Adrenal gland (tissue), 5 donors: ENCODE results near the gene ZAP70.

Experiments
- POLR2A ChIP-seq, 2 donors: fragments of 450-650 bp; IDR thresholded peaks; one replicate each; pipeline ENCODE4 v1.6.1; 2017; ENCODE audit warnings: antibody characterized with exemption in 2 of 2, mild to moderate bottlenecking in 2 of 2, moderate library complexity in 1 of 2
- TF ChIP-seq, protein P1 (sequence below), 6 experiments: fragments of 450-650 bp in 4 of 6; fragments of 200-600 bp in 2 of 6; sonication (generic) in 1 of 6; IDR thresholded peaks; 1 replicate in 5 of 6; 2 replicates in 1 of 6; pipeline versions ENCODE4 v1.5.1 to v1.8.0; 2016 to 2021; ENCODE audit warnings: antibody characterized with exemption in 6 of 6, mild to moderate bottlenecking in 2 of 6, moderate library complexity in 1 of 6
- donor health status: DM: no; HTN: no; CAD: no.

DNA sequence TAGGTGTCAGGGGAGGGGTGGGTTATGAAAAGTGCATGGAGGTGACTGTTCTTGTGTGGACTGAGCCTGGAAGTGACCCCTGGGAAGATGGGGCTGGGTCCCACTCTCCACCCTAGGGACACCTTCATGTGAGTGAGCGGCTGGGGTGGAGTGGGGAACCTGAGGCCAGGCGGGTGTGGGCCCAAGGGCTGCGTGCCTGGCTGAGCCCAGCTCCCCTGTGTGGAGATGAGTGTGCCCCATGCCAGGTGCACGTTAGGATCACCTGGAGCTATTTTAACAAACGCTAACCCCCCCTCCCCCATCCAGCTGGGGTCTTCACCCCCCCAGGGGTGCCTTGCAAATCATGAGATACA, 26.5 kb downstream of the ZAP70 start:
- TF ChIP-seq, protein P1, sequence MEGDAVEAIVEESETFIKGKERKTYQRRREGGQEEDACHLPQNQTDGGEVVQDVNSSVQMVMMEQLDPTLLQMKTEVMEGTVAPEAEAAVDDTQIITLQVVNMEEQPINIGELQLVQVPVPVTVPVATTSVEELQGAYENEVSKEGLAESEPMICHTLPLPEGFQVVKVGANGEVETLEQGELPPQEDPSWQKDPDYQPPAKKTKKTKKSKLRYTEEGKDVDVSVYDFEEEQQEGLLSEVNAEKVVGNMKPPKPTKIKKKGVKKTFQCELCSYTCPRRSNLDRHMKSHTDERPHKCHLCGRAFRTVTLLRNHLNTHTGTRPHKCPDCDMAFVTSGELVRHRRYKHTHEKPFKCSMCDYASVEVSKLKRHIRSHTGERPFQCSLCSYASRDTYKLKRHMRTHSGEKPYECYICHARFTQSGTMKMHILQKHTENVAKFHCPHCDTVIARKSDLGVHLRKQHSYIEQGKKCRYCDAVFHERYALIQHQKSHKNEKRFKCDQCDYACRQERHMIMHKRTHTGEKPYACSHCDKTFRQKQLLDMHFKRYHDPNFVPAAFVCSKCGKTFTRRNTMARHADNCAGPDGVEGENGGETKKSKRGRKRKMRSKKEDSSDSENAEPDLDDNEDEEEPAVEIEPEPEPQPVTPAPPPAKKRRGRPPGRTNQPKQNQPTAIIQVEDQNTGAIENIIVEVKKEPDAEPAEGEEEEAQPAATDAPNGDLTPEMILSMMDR (IDR thresholded peaks at IDR 0.05), result no peak
- TF ChIP-seq POLR2A (IDR thresholded peaks at IDR 0.05), result no peak
